C4-2B (cell line): ENCODE data around the gene DCAF5.

ENCODE experiments used
- ZFX ChIP-seq: fragments of 450-650 bp; IDR thresholded peaks from 2 replicates; pipeline ENCODE4 v1.6.1; 2017
- TF ChIP-seq, protein P1 (sequence below): fragments of 450-650 bp; conservative IDR thresholded peaks from 2 replicates; pipeline ENCODE4 v1.5.1; 2017; ENCODE audit warnings: mild to moderate bottlenecking

DNA sequence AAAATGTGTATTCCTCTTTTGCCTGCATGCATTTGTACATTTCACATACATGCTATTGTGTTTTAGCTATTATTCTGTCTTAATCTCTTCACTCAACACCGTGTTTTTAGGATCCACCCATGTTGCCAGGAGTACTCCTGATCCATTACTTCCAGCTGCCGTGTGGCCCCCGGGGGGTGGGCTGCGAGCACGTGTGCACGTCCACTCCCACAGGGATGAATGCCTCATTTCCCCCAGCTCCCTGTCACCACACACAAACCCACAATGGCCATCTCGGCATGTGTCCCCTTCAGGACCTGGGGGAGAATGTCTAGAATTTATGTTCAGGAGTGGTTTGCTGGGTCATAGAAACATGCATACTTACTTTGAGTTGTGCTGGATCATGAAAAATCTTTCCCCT lies 111.1 kb downstream of the DCAF5 start:
- TF ChIP-seq, protein P1, sequence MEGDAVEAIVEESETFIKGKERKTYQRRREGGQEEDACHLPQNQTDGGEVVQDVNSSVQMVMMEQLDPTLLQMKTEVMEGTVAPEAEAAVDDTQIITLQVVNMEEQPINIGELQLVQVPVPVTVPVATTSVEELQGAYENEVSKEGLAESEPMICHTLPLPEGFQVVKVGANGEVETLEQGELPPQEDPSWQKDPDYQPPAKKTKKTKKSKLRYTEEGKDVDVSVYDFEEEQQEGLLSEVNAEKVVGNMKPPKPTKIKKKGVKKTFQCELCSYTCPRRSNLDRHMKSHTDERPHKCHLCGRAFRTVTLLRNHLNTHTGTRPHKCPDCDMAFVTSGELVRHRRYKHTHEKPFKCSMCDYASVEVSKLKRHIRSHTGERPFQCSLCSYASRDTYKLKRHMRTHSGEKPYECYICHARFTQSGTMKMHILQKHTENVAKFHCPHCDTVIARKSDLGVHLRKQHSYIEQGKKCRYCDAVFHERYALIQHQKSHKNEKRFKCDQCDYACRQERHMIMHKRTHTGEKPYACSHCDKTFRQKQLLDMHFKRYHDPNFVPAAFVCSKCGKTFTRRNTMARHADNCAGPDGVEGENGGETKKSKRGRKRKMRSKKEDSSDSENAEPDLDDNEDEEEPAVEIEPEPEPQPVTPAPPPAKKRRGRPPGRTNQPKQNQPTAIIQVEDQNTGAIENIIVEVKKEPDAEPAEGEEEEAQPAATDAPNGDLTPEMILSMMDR: no peak
- no peak for TF ChIP-seq ZFX
